Breast epithelium (tissue), 3 donors: ENCODE measurements around the gene SLC37A1.

ENCODE experiments used
- POLR2AphosphoS5 ChIP-seq, 3 donors: sonication (generic); formaldehyde crosslinking; IDR thresholded peaks; one replicate each; pipeline ENCODE4 v1.6.1; 2017; ENCODE audit warnings: antibody characterized with exemption in 3 of 3
- TF ChIP-seq, protein P1 (sequence below), 3 donors: fragments of 450-650 bp; IDR thresholded peaks; one replicate each; pipeline ENCODE4 v1.5.1; 2016 to 2017; ENCODE audit warnings: antibody characterized with exemption in 3 of 3, mild to moderate bottlenecking in 3 of 3, moderate library complexity in 3 of 3

DNA sequence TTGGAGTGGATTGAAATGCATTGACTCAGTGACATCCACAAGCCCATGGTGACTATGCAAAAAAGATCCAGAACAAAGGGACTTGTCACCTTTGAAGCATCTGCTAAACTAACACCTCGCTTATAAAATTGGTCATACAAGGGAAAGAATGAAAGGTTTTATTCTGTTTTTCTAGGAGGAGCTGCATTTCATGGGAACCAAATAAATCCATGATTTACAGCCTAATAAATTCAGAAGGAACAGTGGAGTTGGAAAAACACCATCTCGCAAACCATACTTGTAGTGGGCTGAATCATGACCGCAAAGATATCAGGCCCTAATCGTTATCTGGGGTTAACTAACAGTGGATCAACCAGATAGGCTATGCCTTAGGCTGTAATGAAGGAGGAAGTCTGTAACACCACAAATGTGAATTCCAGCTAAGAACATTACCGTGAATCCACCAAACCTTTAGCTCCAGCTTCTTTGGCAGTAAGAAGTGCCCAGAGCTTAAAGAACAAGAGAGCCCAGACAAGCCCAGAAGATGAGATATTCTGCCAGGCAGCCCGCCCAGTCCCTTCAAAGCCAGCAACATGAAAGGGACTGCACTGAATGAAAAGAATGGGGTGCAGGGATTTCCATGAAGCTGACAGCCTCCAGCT, 45.0 kb upstream of the SLC37A1 start:
- TF ChIP-seq POLR2AphosphoS5 (IDR thresholded peaks at IDR 0.05) = no peak
- TF ChIP-seq, protein P1, sequence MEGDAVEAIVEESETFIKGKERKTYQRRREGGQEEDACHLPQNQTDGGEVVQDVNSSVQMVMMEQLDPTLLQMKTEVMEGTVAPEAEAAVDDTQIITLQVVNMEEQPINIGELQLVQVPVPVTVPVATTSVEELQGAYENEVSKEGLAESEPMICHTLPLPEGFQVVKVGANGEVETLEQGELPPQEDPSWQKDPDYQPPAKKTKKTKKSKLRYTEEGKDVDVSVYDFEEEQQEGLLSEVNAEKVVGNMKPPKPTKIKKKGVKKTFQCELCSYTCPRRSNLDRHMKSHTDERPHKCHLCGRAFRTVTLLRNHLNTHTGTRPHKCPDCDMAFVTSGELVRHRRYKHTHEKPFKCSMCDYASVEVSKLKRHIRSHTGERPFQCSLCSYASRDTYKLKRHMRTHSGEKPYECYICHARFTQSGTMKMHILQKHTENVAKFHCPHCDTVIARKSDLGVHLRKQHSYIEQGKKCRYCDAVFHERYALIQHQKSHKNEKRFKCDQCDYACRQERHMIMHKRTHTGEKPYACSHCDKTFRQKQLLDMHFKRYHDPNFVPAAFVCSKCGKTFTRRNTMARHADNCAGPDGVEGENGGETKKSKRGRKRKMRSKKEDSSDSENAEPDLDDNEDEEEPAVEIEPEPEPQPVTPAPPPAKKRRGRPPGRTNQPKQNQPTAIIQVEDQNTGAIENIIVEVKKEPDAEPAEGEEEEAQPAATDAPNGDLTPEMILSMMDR (IDR thresholded peaks at IDR 0.05) = no peak
